ENCODE results near the gene LRBA. TPM values are rescaled to one million over a fixed set of nuclear protein-coding genes. Genes with fewer than 3 reads are reported as not detected.

LRBA gene
- total and polyA plus RNA-seq, 9 of the 15 experiments (the other 6 are each of a cell fraction or from before 2014, with no cell fraction given): 24.2 to 88.7 (median 59.7) TPM

GRCh38 chr4:150316332-150317205 lies 698.5 kb downstream of the LRBA start (continued):
- TF ChIP-seq ZBTB1 (CRISPR knock-in tag; IDR thresholded peaks at IDR 0.05; ENCODE audit: borderline replicate concordance, low read depth): no peak
- no peak for TF ChIP-seq ZBTB2 (IDR thresholded peaks at IDR 0.05)
- no peak for TF ChIP-seq FOS (IDR thresholded peaks at IDR 0.05; ENCODE audit: extremely low read depth, insufficient read length)
- peak; percentile 53; the same call in 1 of the 2 replicates for TF ChIP-seq SMARCE1 (IDR thresholded peaks at IDR 0.05)
- no peak for TF ChIP-seq TGIF2 (CRISPR knock-in tag; IDR thresholded peaks at IDR 0.05)
- TF ChIP-seq ZNF764 (CRISPR knock-in tag; IDR thresholded peaks at IDR 0.05; ENCODE audit: low read depth): no peak
- TF ChIP-seq ZNF41 (CRISPR knock-in tag; conservative IDR thresholded peaks at IDR 0.05): peak; percentile 81
- TF ChIP-seq CREB1 (IDR thresholded peaks at IDR 0.05): no peak
- no peak for TF ChIP-seq CREB1 (CRISPR knock-in tag; IDR thresholded peaks at IDR 0.05)
- TF ChIP-seq ELF4 (CRISPR knock-in tag; IDR thresholded peaks at IDR 0.05): no peak; the same call in 1 of the 2 replicates
- TF ChIP-seq JUNB (CRISPR knock-in tag; conservative IDR thresholded peaks at IDR 0.05): no peak
- 0 out of 2 replicates have a peak, but pooled peaks have one; percentile 37 for TF ChIP-seq CREB3 (tag; conservative IDR thresholded peaks at IDR 0.05; ENCODE audit: low read depth)
- no peak for TF ChIP-seq HDAC1 (IDR thresholded peaks at IDR 0.05)
- no peak for TF ChIP-seq EGR1 (conservative IDR thresholded peaks at IDR 0.05)
- TF ChIP-seq ZNF431 (CRISPR knock-in tag; IDR thresholded peaks at IDR 0.05): no peak
- TF ChIP-seq XRCC5 (IDR thresholded peaks at IDR 0.05; ENCODE audit: low read depth, low read length): no peak
- TF ChIP-seq BMI1 (IDR thresholded peaks at IDR 0.05; ENCODE audit: low read length): no peak
- no peak for TF ChIP-seq KDM4B (IDR thresholded peaks at IDR 0.05; ENCODE audit: borderline replicate concordance in 2 of 2, low read depth in 1 of 2)
- no peak for TF ChIP-seq TEAD2 (tag; IDR thresholded peaks at IDR 0.05)
- no peak for TF ChIP-seq TBP (optimal IDR thresholded peaks at IDR 0.05; ENCODE audit: low read depth, low read length)
- TF ChIP-seq ZNF518B (CRISPR knock-in tag; IDR thresholded peaks at IDR 0.05): no peak
- no peak for TF ChIP-seq ZKSCAN3 (CRISPR knock-in tag; IDR thresholded peaks at IDR 0.05)

All from K562 (cell line).